Fibroblast of the aortic adventitia (primary cell): ENCODE data around the gene ITM2C. TPM values are rescaled to one million over a fixed set of nuclear protein-coding genes. Genes with fewer than 3 reads are reported as not detected.
A peak's percentile ranks its signal among the peaks of the same experiment; 100 is the strongest.

Source experiments
- DNase-seq: peaks from one replicate; pipeline ENCODE4 v3.0.0-alpha.2; 2010; ENCODE audit warnings: low read depth
- H3K4me3 ChIP-seq: 2 replicates; pipeline ENCODE4 v1.5.1; 2011; ENCODE audit warnings: low read depth, mild to moderate bottlenecking, control low read depth, low read length, moderate library complexity
- total RNA-seq: library from RNA; depleted of rRNA; stranded (reverse); fragments of >200 nt; gene quantifications from 2 replicates; pipeline ENCODE4 v1.2.3, GENCODE V29; 2012; ENCODE audit warnings: low replicate concordance
- TF ChIP-seq, protein P1 (sequence below): IDR thresholded peaks from 2 replicates; pipeline ENCODE4 v1.5.1; 2011; ENCODE audit warnings: mild to moderate bottlenecking, low read length, control low read depth, inconsistent platforms; ENCODE audit not compliant: insufficient read depth

ITM2C gene
- total RNA-seq, 1 donor: 26.5 TPM

GRCh38 chr2:230906471-230907230, 41.9 kb downstream of the ITM2C start:
- TF ChIP-seq, protein P1, sequence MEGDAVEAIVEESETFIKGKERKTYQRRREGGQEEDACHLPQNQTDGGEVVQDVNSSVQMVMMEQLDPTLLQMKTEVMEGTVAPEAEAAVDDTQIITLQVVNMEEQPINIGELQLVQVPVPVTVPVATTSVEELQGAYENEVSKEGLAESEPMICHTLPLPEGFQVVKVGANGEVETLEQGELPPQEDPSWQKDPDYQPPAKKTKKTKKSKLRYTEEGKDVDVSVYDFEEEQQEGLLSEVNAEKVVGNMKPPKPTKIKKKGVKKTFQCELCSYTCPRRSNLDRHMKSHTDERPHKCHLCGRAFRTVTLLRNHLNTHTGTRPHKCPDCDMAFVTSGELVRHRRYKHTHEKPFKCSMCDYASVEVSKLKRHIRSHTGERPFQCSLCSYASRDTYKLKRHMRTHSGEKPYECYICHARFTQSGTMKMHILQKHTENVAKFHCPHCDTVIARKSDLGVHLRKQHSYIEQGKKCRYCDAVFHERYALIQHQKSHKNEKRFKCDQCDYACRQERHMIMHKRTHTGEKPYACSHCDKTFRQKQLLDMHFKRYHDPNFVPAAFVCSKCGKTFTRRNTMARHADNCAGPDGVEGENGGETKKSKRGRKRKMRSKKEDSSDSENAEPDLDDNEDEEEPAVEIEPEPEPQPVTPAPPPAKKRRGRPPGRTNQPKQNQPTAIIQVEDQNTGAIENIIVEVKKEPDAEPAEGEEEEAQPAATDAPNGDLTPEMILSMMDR: no peak
- H3K4me3 ChIP-seq: no peak overlapping the region
- no peak for DNase-seq

- H3K4me3 ChIP-seq: no peak overlapping the region
- no peak for DNase-seq
- TF ChIP-seq, protein P1: no peak
These were observed 42.8 kb downstream of the ITM2C start for GRCh38 chr2:230907361-230908091.

GRCh38 chr2:230908092-230908594, 43.4 kb downstream of the ITM2C start:
- DNase-seq: no peak
- TF ChIP-seq, protein P1: no peak
- H3K4me3 ChIP-seq: no peak overlapping the region

DNA sequence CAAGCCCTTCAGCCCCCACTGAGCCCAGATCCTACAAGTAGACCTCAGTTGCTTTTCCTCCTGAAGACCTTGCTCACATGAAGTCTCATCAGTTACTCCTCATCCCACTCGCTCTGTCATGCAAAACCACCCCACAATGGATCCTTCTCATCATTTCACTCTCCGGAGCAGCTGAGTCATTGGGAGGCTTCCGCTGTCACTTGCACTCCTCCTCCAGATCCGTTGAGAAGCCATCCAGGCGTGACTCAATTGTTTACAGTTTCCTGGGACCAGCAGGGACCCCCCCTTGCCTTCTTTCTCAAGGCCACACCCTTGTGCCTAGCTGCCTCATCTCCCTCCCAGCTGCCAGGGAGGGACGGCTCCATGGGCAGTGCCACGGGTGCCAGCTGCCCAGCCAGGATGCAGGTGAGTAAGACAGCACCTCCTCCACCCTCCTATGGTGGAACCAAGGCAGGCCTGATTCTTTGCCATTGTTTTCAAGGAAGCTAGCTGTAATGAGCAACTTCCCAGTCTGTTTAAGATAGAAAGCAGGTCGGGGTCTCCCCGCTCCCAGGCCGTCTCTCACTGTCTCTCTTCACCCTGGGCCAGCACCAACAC, 44.0 kb downstream of the ITM2C start:
- H3K4me3 ChIP-seq: no peak overlapping the region
- TF ChIP-seq, protein P1: no peak
- DNase-seq: peak; percentile 37

- TF ChIP-seq, protein P1: no peak
- no peak overlapping the region for H3K4me3 ChIP-seq
- no peak for DNase-seq
These were observed 45.3 kb downstream of the ITM2C start for GRCh38 chr2:230909841-230910545.

- TF ChIP-seq, protein P1: no peak
- no peak for DNase-seq
- H3K4me3 ChIP-seq: no peak overlapping the region
These were observed 45.9 kb downstream of the ITM2C start for GRCh38 chr2:230910546-230911177.
